ENCODE results near the gene LBX1. TPM values are rescaled to one million over a fixed set of nuclear protein-coding genes. Genes with fewer than 3 reads are reported as not detected.

The LBX1 gene
- total RNA-seq, 1 experiment from 2014 or later: not detected

DNA sequence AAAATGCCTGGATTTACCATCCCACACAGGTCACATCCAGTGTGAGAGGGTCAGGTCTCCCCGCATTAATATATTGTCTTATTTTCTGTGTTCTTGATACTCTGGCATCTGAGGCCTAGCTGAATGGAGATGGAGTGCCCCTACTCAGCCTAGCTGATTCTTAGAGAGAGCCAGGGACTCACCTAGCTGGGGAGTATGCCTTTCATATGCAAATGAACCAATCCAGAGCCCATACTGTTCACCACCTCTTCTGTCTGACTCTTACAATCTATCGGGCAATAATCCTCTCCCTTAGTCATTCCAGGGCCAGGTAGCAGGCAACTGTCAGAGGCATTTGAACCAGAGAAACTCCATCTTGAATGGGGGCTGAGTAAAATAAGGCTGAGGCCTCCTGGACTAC, 46.3 kb downstream of the LBX1 start:
- no peak for DNase-seq (ENCODE audit: low read depth, low spot score)
- in situ Hi-C loops (cut with HindIII; ENCODE audit: low pct_unique_long_range_greater_than_20kb, low sequenced_read_pairs): no loop called here

Other genes with a start within 250 kb of the LBX1 start
- gene MRPL43, start 242.0 kb downstream of the LBX1 start, total RNA-seq (2014; rRNA removed; shearing (Covaris generic)): 46.3 and 52.9 TPM in 2 replicates
- 14.7 and 14.8 TPM in 2 replicates for gene TWNK, start 241.9 kb downstream of the LBX1 start, total RNA-seq (2014; rRNA removed; shearing (Covaris generic))
- gene LZTS2, start 229.7 kb downstream of the LBX1 start, total RNA-seq (2014; rRNA removed; shearing (Covaris generic)): 37.1 and 41.0 TPM in 2 replicates
- gene PDZD7, start 198.3 kb downstream of the LBX1 start, total RNA-seq (2014; rRNA removed; shearing (Covaris generic)): 0.74 and 1.5 TPM in 2 replicates
- 66.8 and 76.9 TPM in 2 replicates for gene SFXN3, start 198.2 kb downstream of the LBX1 start, total RNA-seq (2014; rRNA removed; shearing (Covaris generic))
- 1.9 and 2.3 TPM in 2 replicates for gene KAZALD1, start 167.5 kb downstream of the LBX1 start, total RNA-seq (2014; rRNA removed; shearing (Covaris generic))
- not detected in 2 replicates for gene TLX1, start 98.2 kb downstream of the LBX1 start, total RNA-seq (2014; rRNA removed; shearing (Covaris generic))
- gene BTRC, start 124.7 kb upstream of the LBX1 start, total RNA-seq (2014; rRNA removed; shearing (Covaris generic)): 6.3 TPM in 2 replicates

All from SK-MEL-5 (cell line).